ENCODE measurements around the gene ITGA2B. TPM values are rescaled to one million over a fixed set of nuclear protein-coding genes. Genes with fewer than 3 reads are reported as not detected.
"Not testable (repeated sequence)": the region's sequence is repeated elsewhere in the genome, so short reads cannot be mapped to it uniquely, and the experiment has no call there.

The ITGA2B gene
- polyA plus RNA-seq, 1 donor (not counting 4 experiments of a cell fraction or from before 2014, with no cell fraction given), result not detected

- FAIRE-seq, result no peak
- H3K79me2 ChIP-seq (ENCODE audit: control insufficient read depth, insufficient read depth, low read length), result no peaks in the 10 kb centered on the region
- no peaks in the 10 kb centered on the region for H3K4me1 ChIP-seq (ENCODE audit: control insufficient read depth, extremely low read depth, insufficient read depth, low read length)
- H3K4me2 ChIP-seq (ENCODE audit: control insufficient read depth, extremely low read depth, insufficient read depth, low read depth, low read length), result no peak overlapping the region
- no peak overlapping the region for H3K4me3 ChIP-seq (ENCODE audit: control insufficient read depth in 2 of 3, extremely low read depth in 1 of 3, insufficient read depth in 2 of 3, low read depth in 1 of 3, low read length in 3 of 3)
- no peak for TF ChIP-seq CTCF (optimal IDR thresholded peaks at IDR 0.05 in 1 of 3, IDR thresholded peaks at IDR 0.05 in 1 of 3, conservative IDR thresholded peaks at IDR 0.05 in 1 of 3; ENCODE audit: extremely low read depth in 1 of 3, insufficient read depth in 2 of 3, low read length in 3 of 3)
- no peak for TF ChIP-seq EZH2 (IDR thresholded peaks at IDR 0.05; ENCODE audit: low read length)
- no peaks in the 10 kb centered on the region for H4K20me1 ChIP-seq (ENCODE audit: control insufficient read depth, extremely low read depth, insufficient read depth, low read length)
- H3K36me3 ChIP-seq (ENCODE audit: control insufficient read depth in 2 of 2, extremely low read depth in 1 of 2, insufficient read depth in 2 of 2, low read length in 2 of 2), result no peaks in the 10 kb centered on the region
- H3K9ac ChIP-seq (ENCODE audit: control insufficient read depth, extremely low read depth, insufficient read depth, low read length), result no peak overlapping the region
- H3K27ac ChIP-seq (ENCODE audit: control insufficient read depth, insufficient read depth, low read length), result no peak overlapping the region
- DNase-seq (ENCODE audit: low read depth, low spot score), result no peak
- H3K9me3 ChIP-seq (ENCODE audit: control insufficient read depth, low read depth, low read length), result no peaks in the 10 kb centered on the region
- dilution Hi-C loops (cut with MboI; ENCODE audit: extremely low pct_ligation_motif_present, low sequenced_read_pairs), result no loop called here
- H3K27me3 ChIP-seq (ENCODE audit: control insufficient read depth, extremely low read depth, insufficient read depth, low read length), result peaks cover 8% of the 10 kb centered on the region
- H3K9me1 ChIP-seq (ENCODE audit: control insufficient read depth, extremely low read depth, insufficient read depth, low read length), result no peaks in the 10 kb centered on the region
- H2AFZ ChIP-seq (ENCODE audit: control insufficient read depth, low read length), result no peak overlapping the region
Measured at GRCh38 chr17:44372036-44372435, 17.4 kb downstream of the ITGA2B start.

GRCh38 chr17:44369414-44370023 is 19.9 kb downstream of the ITGA2B start:
- H4K20me1 ChIP-seq (ENCODE audit: control insufficient read depth, extremely low read depth, insufficient read depth, low read length); H3K9me1 ChIP-seq (ENCODE audit: control insufficient read depth, extremely low read depth, insufficient read depth, low read length); H3K4me1 ChIP-seq (ENCODE audit: control insufficient read depth, extremely low read depth, insufficient read depth, low read length); H3K79me2 ChIP-seq (ENCODE audit: control insufficient read depth, insufficient read depth, low read length); H3K9me3 ChIP-seq (ENCODE audit: control insufficient read depth, low read depth, low read length); H3K9ac ChIP-seq (ENCODE audit: control insufficient read depth, extremely low read depth, insufficient read depth, low read length); H3K4me2 ChIP-seq (ENCODE audit: control insufficient read depth, extremely low read depth, insufficient read depth, low read depth, low read length); H3K4me3 ChIP-seq (ENCODE audit: control insufficient read depth in 2 of 3, extremely low read depth in 1 of 3, insufficient read depth in 2 of 3, low read depth in 1 of 3, low read length in 3 of 3); FAIRE-seq; dilution Hi-C loops (cut with MboI; ENCODE audit: extremely low pct_ligation_motif_present, low sequenced_read_pairs); H2AFZ ChIP-seq (ENCODE audit: control insufficient read depth, low read length); H3K36me3 ChIP-seq (ENCODE audit: control insufficient read depth in 2 of 2, extremely low read depth in 1 of 2, insufficient read depth in 2 of 2, low read length in 2 of 2); H3K27ac ChIP-seq (ENCODE audit: control insufficient read depth, insufficient read depth, low read length); DNase-seq (ENCODE audit: low read depth, low spot score): not testable (repeated sequence)
- H3K27me3 ChIP-seq (ENCODE audit: control insufficient read depth, extremely low read depth, insufficient read depth, low read length), result peaks cover 24% of the 10 kb centered on the region

DNA sequence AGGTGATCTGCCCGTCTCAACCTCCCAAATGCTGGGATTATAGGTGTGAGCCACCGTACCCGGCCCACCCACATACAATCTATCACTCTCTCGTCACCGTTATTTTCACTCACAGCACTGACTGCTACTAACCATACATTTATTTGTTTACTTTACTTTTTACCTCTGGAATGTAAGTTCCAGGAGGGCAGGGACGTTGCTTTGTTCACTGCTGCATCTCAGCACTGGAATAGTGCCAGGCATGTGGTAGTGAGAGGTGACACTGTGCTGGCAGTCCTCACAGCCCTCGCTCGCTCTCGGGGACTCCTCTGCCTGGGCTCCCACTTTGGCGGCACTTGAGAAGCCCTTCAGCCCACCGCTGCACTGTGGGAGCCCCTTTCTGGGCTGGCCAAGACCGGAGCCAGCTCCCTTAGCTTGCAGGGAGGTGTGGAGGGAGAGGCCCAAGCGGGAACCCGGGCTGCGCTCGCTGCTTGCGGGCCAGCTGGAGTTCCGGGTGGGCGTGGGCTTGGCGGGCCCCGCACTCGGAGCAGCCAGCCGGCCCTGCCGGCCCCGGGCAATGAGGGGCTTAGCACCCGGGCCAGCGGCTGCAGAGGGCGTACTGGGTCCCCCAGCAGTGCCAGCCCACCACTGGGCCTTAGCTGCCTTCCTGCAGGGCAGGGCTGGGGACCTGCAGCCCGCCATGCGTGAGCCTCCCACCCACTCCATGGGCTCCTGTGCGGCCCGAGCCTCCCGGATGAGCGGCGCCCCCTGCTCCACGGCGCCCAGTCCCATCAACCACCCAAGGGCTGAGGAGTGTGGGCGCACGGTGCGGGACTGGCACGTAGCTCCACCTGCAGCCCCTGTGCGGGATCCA is 20.8 kb downstream of the ITGA2B start:
- H2AFZ ChIP-seq (ENCODE audit: control insufficient read depth, low read length); H3K9ac ChIP-seq (ENCODE audit: control insufficient read depth, extremely low read depth, insufficient read depth, low read length); H3K4me2 ChIP-seq (ENCODE audit: control insufficient read depth, extremely low read depth, insufficient read depth, low read depth, low read length); FAIRE-seq; H3K9me3 ChIP-seq (ENCODE audit: control insufficient read depth, low read depth, low read length); H3K9me1 ChIP-seq (ENCODE audit: control insufficient read depth, extremely low read depth, insufficient read depth, low read length); H4K20me1 ChIP-seq (ENCODE audit: control insufficient read depth, extremely low read depth, insufficient read depth, low read length); H3K79me2 ChIP-seq (ENCODE audit: control insufficient read depth, insufficient read depth, low read length); H3K4me1 ChIP-seq (ENCODE audit: control insufficient read depth, extremely low read depth, insufficient read depth, low read length); DNase-seq (ENCODE audit: low read depth, low spot score); H3K4me3 ChIP-seq (ENCODE audit: control insufficient read depth in 2 of 3, extremely low read depth in 1 of 3, insufficient read depth in 2 of 3, low read depth in 1 of 3, low read length in 3 of 3); H3K36me3 ChIP-seq (ENCODE audit: control insufficient read depth in 2 of 2, extremely low read depth in 1 of 2, insufficient read depth in 2 of 2, low read length in 2 of 2); H3K27ac ChIP-seq (ENCODE audit: control insufficient read depth, insufficient read depth, low read length); dilution Hi-C loops (cut with MboI; ENCODE audit: extremely low pct_ligation_motif_present, low sequenced_read_pairs): not testable (repeated sequence)
- peaks cover 24% of the 10 kb centered on the region for H3K27me3 ChIP-seq (ENCODE audit: control insufficient read depth, extremely low read depth, insufficient read depth, low read length)
